Measurements from ENCODE around the gene FRMD1.

DNA sequence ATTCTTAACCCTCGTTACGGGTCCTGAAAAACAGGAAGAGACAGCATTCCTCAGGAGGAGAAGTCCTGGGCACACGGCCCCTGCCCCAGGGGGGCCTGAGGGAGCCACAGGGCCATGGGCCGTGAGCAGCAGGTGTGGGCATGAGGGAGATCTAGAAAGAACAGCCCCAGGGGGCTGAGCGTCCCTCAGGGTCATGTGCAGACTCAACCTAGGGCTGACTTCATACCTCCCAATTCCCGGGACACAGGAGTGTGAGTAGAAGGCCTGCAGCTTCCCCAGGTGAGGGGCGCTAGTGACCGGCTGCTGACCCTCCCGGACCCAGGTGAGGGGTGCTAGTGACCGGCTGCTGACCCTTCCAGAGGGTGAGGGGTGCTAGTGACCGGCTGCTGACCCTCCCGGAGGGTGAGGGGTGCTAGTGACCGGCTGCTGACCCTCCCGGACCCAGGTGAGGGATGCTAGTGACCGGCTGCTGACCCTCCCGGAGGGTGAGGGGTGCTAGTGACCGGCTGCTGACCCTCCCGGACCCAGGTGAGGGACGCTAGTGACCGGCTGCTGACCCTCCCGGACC is 35.1 kb downstream of the FRMD1 start:
- no peak for TF ChIP-seq TAF1 (IDR thresholded peaks at IDR 0.05; ENCODE audit: borderline replicate concordance, insufficient read depth, low read length)
- no peak for TF ChIP-seq REST (IDR thresholded peaks at IDR 0.05; ENCODE audit: insufficient read depth in 1 of 2, low read depth in 2 of 2, low read length in 2 of 2)
- TF ChIP-seq POLR2AphosphoS5 (IDR thresholded peaks at IDR 0.05; ENCODE audit: low read depth, low read length) = no peak
- TF ChIP-seq SIN3A (IDR thresholded peaks at IDR 0.05; ENCODE audit: borderline replicate concordance, insufficient read depth, low read length) = no peak
- TF ChIP-seq FOXP2 (optimal IDR thresholded peaks at IDR 0.05; ENCODE audit: borderline replicate concordance, extremely low read depth, extremely low read length, insufficient read depth) = no peak

All from PFSK-1 (cell line).